Renal cortical epithelial cell (primary cell): Measurements from ENCODE around the gene NACA. TPM values are rescaled to one million over a fixed set of nuclear protein-coding genes. Genes with fewer than 3 reads are reported as not detected.
"Not testable (repeated sequence)": the region's sequence is repeated elsewhere in the genome, so short reads cannot be mapped to it uniquely, and the experiment has no call there.

Experiments
- DNase-seq: peaks from one replicate; pipeline ENCODE4 v3.0.0-alpha.2; 2011; ENCODE audit warnings: low read depth
- total RNA-seq: library from RNA; depleted of rRNA; stranded (reverse); fragments of >200 nt; gene quantifications from 2 replicates; pipeline ENCODE4 v1.2.3, GENCODE V29; 2014

The NACA gene
- total RNA-seq, 1 donor from 2014 or later, result 1,223 TPM

- peak; percentile 79 for DNase-seq
These were observed 1.0 kb downstream of the NACA start for GRCh38 chr12:56723889-56724700.

DNA sequence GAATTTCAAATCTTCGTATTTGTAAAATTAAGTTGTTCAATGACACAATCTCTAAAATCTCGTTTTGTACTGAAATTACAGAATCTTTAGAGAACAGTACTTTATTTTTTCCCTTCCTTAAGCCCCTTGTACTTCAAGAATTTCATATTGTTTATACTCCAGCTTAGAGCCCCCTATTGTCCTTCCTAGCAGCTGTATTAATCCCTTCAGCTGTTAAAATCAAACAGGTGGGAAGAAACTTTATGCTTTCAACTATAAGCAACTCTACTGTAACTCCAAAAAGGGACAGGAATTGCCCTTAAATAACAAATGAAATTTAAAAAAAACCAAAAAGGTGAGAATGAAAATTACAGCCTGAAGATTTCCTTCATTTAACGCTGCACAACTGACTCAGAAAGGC, 1.7 kb downstream of the NACA start:
- no peak for DNase-seq

DNA sequence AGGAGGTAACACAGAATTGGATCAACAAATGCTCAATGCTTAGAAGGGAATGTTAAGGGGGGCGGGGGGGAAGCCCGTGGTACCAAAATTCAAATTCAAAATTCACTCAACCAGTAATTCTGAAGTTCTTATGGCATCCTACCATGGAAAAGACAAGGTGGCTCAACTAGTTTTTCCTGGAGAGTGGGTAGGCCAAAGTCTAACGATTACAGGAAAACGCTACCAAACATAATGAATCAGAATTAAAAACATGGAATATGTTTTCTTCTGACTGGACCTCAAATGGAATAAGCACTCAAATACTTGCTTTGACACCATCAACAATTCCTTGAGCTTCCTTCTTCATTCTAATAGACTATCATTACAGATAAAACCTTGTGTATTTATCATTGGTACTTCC, 2.3 kb downstream of the NACA start:
- DNase-seq, result no peak

DNA sequence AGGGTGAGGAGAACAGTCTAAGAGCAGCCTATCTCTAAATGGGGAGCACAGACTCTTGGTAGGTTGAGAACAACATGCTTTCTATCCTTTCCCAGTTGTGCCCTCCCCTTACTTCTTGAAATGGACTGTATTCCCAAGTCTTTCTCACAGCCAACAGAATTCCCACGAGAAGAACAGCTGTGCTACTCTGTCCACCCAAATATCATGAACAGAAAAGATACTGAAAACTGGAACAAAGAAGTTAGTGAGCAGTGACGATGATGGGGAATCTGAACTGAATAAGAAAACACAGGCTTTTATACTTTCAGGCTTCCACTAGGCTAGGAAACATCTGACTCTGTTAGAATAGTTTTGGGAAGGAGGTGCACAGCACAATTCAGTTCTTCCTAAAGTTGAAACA, 3.4 kb downstream of the NACA start:
- DNase-seq, result no peak

GRCh38 chr12:56721216-56721615, 3.9 kb downstream of the NACA start:
- no peak for DNase-seq

DNA sequence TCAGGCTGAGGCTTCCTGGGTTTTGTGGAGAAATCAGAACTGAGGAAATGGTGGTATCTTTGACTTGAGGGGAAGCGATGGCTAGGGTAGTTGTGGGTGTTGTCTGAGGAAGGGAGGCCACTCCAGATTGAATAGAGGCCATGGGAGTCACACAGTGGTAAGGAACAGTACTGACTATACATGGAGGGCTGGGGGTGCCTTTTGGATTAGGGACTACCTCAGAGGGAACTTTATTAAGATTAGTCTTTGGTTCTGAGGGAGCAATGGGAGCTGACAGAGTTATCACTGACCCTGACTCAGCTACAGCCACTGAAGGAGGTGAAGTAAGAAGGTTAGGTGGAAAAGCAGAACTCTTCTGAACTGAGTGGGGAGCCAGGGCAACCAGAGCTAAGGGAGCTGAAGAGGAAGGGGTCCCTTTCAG, 4.4 kb downstream of the NACA start:
- DNase-seq, result no peak

- DNase-seq, result no peak
These were observed 6.0 kb downstream of the NACA start for GRCh38 chr12:56719056-56719455.

DNA sequence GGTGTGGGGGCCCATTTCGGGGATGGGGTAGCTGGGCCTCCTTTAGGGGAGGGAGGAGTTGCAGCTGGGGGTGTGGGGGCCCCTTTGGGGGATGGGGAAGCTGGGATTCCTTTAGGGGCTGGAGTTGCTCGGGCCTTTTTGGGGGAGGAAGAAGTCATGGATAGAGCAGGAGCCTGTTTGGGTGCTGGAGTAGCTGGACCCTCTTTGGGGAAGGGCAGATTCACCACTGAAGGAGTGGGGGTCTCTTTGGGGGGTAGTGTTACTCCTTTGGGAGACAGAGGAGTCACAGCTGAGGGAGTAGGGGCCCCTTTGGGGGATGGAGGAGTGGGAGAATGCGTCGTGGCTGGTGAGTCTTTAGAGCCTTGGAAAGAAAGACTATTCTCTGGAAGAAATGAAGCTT, 6.5 kb downstream of the NACA start:
- DNase-seq, result no peak

- DNase-seq, result no peak
These were observed 7.0 kb downstream of the NACA start for GRCh38 chr12:56718149-56718548.

GRCh38 chr12:56716933-56717880, 7.9 kb downstream of the NACA start:
- no peak for DNase-seq

DNA sequence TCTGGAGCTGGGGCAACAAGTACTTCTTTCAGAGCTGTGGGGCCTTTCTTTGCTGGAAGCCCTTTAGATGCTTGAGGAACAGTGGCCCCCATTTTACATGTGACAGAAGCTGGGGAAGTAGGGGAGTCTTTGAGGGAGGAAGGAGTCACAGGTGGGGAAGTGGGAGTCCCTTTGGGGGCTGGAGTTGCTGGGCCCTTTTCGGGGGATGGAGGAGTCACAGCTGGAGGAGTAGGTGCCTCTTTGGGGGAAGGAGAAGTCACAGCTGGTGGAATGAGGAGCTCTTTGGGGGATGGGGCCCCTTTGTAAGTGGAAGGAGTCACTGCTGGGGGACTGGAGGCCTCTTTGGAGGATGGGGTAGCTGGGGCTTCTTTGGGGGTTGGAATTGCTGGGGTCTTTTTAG, 8.6 kb downstream of the NACA start:
- no peak for DNase-seq

DNA sequence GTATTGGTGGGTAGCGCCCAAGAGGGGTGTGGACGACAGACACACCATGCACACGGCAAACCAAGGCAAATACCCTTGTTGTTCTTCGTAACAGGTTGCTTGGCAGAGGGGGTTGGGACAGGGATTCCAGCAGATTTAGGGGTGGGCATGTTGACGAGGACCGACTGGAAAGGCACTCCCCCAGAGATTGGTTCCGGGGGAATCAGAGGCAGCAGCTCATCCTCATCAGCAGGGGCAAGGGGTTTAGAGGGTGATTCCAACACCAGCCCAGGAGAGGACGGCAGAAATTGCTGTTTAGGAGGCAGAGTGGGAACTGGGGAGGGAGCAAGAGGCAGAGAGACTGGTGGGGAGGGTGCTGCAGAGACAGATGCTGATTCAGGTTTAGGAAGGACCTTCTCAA, 9.3 kb downstream of the NACA start:
- DNase-seq, result no peak

GRCh38 chr12:56714431-56714929, 10.6 kb downstream of the NACA start:
- DNase-seq, result no peak

DNA sequence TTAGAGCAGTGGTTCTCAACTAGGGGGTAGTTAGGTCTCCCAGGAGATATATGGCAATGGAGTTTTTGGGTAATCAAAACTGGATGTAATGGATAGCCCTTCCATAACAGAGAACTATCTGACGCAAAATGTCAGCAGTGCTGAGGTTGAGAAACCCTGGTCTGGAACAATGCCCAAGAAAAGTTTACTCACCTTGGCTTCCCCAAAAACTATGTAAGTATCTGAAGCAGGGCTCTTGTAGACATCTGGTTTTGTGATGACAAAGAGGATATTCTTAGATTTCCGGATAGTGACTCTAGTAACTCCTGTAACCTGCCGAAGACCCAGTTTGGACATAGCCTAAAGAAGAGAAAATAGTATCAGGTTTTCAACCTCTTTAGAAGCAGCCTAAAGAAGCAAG, 11.8 kb downstream of the NACA start:
- no peak for DNase-seq

GRCh38 chr12:56709759-56710376, 15.2 kb downstream of the NACA start:
- DNase-seq, result no peak

- not testable (repeated sequence) for DNase-seq
These were observed 20.6 kb downstream of the NACA start for GRCh38 chr12:56704522-56704921.

DNA sequence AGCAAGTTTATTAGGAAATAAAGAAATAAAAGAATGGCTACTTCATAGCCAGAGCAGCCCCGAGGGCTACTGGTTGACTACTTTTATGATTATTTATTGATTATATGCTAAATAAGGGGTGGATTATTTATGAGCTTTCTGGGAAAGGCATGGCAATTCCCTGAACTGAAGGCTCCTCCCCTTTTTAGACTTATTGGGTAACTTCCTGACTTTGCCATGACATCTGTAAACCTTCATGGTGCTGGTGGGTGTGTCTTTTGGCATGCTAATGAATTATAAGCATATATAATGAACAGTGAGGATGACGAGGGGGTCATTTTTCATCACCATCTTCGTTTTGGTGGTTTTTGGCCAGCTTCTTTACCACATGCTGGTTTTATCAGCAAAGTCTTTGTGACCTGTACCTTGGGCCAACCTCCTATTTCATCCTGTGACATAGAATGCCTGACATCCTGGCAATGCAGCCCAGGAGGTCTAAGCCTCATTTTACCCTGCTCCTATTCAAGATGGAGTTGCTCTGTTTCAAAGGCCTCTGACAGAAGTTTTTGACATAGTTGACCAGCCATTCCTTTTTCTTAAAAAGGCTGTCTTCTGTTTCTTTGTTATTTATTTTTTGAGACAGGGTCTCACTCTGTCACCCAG, 26.0 kb downstream of the NACA start:
- DNase-seq, result no peak

DNA sequence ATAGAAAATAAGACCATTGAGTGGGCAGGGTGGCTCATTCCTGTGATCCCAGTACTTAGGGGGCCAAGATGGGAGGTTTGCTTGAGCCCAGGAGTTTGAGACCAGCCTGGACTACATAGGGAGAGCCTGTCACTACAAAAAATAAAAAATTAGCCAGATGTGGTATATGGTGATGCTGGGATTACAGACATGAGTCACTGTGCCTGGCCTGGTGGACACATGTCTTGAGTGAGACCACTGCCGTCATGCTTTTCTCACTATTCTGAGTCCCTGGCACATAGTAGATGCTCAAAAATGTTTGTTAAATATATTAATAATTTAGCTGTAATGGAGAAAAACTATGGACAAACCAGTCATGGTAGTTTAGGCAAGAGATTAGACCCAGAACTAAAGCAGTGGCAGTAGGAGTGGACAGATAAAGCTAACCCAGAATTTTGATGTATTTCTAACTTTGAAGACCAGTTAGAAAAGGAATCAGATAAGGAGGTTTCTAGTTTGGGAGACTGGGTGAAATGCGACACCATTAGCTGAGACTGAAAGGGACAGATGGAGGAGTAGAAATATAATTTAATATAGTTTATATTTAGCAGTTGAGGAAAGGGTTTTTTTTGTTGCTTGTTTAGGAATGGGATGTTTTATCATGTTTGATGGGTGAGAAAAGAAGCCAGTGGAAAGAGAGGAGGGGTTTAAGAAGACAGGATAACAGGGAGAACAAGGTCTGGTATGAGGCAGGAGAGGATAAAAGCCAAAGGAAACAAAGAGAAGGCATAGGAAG, 29.6 kb downstream of the NACA start:
- DNase-seq, result no peak

GRCh38 chr12:56694161-56694560, 30.9 kb downstream of the NACA start:
- DNase-seq, result no peak

GRCh38 chr12:56688846-56689109, 36.3 kb downstream of the NACA start:
- no peak for DNase-seq
